GM12878 (cell line): ENCODE results near the gene ARRB2. TPM values are rescaled to one million over a fixed set of nuclear protein-coding genes. Genes with fewer than 3 reads are reported as not detected.
A peak's percentile ranks its signal among the peaks of the same experiment; 100 is the strongest.

Experiments used
- ATF7 ChIP-seq: fragments of 450-650 bp; IDR thresholded peaks from 2 replicates; pipeline ENCODE4 v1.6.1; 2016; ENCODE audit warnings: low read depth, mild to moderate bottlenecking
- GABPA ChIP-seq: IDR thresholded peaks from 2 replicates; pipeline ENCODE4 v1.6.1; 2014; ENCODE audit warnings: antibody characterized with exemption, low read depth, mild to moderate bottlenecking, inconsistent platforms
- IRF4 ChIP-seq: IDR thresholded peaks from 2 replicates; pipeline ENCODE4 v1.6.1; 2011; ENCODE audit warnings: low read depth, low read length
- RUNX3 ChIP-seq: IDR thresholded peaks from 2 replicates; pipeline ENCODE4 v1.6.1; 2012; ENCODE audit warnings: low read length, inconsistent platforms
- polyA plus RNA-seq, 11 experiments: library from polyadenylated mRNA; depleted of rRNA in 4 of 11; unstranded in 6 of 11; stranded (reverse) in 5 of 11; fragments of >200 nt; fragmentation: Nextera tagmentation in 4 of 11; fragmentation: Illumina TruSeq in 1 of 11; extraction: Ambion mirVana in 4 of 11; extraction: Trizol in 1 of 11; gene quantifications; 1 replicate in 1 of 11; 2 replicates in 10 of 11; pipeline versions ENCODE4 v1.2.1 to v1.2.3, GENCODE V29; 2011 to 2016; ENCODE audit warnings: inconsistent platforms in 2 of 11, missing spikeins in 2 of 11, low read depth in 1 of 11
- total RNA-seq, 4 experiments: library from RNA; depleted of rRNA in 3 of 4; stranded (reverse); fragments of >200 nt in 3 of 4; fragmentation: Illumina TruSeq in 1 of 4; extraction: Trizol in 1 of 4; gene quantifications; 2 replicates each; pipeline versions ENCODE4 v1.2.1 to v1.2.3, GENCODE V29; 2013 to 2021
- TF ChIP-seq, protein P1 (sequence below): fragments of 450-650 bp; IDR thresholded peaks from 2 replicates; pipeline ENCODE4 v1.6.1; 2016; ENCODE audit warnings: mild to moderate bottlenecking, moderate library complexity, borderline replicate concordance
- TF ChIP-seq, protein P2 (sequence below): IDR thresholded peaks from 2 replicates; pipeline ENCODE4 v1.6.1; 2012; ENCODE audit warnings: mild to moderate bottlenecking, low read depth, low read length
- TF ChIP-seq, protein P3 (sequence below): fragments of 450-650 bp; IDR thresholded peaks from 2 replicates; pipeline ENCODE4 v1.6.1; 2017; ENCODE audit warnings: mild to moderate bottlenecking, moderate library complexity
- TF ChIP-seq, protein P4 (sequence below): fragments of 450-650 bp; IDR thresholded peaks from 2 replicates; pipeline ENCODE4 v1.6.1; 2017; ENCODE audit warnings: low read depth, mild to moderate bottlenecking, moderate library complexity
- TF ChIP-seq, protein P5 (sequence below): IDR thresholded peaks from 2 replicates; pipeline ENCODE4 v1.6.1; 2012; ENCODE audit warnings: low read depth, low read length, improper control_type of control experiment
- TF ChIP-seq, protein P6 (sequence below): IDR thresholded peaks from 2 replicates; pipeline ENCODE4 v1.6.1; 2011; ENCODE audit warnings: mild to moderate bottlenecking, low read depth, low read length, moderate library complexity; ENCODE audit not compliant: insufficient replicate concordance
- TF ChIP-seq, protein P7 (sequence below): IDR thresholded peaks from 2 replicates; pipeline ENCODE4 v1.6.1; 2012; ENCODE audit warnings: low read depth, low read length, improper control_type of control experiment

ARRB2 gene
- total and polyA plus RNA-seq, 10 of the 15 experiments (the other 5 are each of a cell fraction or from before 2014, with no cell fraction given) = 6.5 to 75.2 (median 43.1) TPM

DNA sequence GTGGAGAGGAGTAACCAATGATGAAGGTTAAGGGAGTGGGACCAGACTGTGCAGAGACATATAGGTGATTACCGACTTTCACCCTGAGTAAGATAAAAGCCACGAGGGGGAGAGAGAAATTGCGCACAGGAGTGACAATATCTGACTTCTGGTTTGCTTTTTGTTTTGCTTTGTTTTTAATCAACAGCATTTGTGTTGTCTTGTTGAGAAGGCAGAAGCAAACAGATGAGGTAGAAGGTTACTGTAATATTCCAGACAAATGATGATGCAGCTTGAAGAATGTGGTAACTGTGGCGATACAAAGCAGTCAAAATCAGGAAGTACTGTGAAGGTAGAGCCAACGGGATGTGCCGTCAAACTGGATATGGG lies 14.0 kb upstream of the ARRB2 start (continued):
- TF ChIP-seq, protein P1, sequence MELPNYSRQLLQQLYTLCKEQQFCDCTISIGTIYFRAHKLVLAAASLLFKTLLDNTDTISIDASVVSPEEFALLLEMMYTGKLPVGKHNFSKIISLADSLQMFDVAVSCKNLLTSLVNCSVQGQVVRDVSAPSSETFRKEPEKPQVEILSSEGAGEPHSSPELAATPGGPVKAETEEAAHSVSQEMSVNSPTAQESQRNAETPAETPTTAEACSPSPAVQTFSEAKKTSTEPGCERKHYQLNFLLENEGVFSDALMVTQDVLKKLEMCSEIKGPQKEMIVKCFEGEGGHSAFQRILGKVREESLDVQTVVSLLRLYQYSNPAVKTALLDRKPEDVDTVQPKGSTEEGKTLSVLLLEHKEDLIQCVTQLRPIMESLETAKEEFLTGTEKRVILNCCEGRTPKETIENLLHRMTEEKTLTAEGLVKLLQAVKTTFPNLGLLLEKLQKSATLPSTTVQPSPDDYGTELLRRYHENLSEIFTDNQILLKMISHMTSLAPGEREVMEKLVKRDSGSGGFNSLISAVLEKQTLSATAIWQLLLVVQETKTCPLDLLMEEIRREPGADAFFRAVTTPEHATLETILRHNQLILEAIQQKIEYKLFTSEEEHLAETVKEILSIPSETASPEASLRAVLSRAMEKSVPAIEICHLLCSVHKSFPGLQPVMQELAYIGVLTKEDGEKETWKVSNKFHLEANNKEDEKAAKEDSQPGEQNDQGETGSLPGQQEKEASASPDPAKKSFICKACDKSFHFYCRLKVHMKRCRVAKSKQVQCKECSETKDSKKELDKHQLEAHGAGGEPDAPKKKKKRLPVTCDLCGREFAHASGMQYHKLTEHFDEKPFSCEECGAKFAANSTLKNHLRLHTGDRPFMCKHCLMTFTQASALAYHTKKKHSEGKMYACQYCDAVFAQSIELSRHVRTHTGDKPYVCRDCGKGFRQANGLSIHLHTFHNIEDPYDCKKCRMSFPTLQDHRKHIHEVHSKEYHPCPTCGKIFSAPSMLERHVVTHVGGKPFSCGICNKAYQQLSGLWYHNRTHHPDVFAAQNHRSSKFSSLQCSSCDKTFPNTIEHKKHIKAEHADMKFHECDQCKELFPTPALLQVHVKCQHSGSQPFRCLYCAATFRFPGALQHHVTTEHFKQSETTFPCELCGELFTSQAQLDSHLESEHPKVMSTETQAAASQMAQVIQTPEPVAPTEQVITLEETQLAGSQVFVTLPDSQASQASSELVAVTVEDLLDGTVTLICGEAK = peak; percentile 51; the same call in 1 of the 2 replicates
- TF ChIP-seq ATF7 (peak; percentile 39), RUNX3 (peak; percentile 46; the same call in 1 of the 2 replicates), GABPA (peak; percentile 68; the same call in 1 of the 2 replicates), IRF4 (peak; percentile 38; the same call in 1 of the 2 replicates)
- TF ChIP-seq, protein P2, sequence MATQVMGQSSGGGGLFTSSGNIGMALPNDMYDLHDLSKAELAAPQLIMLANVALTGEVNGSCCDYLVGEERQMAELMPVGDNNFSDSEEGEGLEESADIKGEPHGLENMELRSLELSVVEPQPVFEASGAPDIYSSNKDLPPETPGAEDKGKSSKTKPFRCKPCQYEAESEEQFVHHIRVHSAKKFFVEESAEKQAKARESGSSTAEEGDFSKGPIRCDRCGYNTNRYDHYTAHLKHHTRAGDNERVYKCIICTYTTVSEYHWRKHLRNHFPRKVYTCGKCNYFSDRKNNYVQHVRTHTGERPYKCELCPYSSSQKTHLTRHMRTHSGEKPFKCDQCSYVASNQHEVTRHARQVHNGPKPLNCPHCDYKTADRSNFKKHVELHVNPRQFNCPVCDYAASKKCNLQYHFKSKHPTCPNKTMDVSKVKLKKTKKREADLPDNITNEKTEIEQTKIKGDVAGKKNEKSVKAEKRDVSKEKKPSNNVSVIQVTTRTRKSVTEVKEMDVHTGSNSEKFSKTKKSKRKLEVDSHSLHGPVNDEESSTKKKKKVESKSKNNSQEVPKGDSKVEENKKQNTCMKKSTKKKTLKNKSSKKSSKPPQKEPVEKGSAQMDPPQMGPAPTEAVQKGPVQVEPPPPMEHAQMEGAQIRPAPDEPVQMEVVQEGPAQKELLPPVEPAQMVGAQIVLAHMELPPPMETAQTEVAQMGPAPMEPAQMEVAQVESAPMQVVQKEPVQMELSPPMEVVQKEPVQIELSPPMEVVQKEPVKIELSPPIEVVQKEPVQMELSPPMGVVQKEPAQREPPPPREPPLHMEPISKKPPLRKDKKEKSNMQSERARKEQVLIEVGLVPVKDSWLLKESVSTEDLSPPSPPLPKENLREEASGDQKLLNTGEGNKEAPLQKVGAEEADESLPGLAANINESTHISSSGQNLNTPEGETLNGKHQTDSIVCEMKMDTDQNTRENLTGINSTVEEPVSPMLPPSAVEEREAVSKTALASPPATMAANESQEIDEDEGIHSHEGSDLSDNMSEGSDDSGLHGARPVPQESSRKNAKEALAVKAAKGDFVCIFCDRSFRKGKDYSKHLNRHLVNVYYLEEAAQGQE = no peak
- TF ChIP-seq, protein P3, sequence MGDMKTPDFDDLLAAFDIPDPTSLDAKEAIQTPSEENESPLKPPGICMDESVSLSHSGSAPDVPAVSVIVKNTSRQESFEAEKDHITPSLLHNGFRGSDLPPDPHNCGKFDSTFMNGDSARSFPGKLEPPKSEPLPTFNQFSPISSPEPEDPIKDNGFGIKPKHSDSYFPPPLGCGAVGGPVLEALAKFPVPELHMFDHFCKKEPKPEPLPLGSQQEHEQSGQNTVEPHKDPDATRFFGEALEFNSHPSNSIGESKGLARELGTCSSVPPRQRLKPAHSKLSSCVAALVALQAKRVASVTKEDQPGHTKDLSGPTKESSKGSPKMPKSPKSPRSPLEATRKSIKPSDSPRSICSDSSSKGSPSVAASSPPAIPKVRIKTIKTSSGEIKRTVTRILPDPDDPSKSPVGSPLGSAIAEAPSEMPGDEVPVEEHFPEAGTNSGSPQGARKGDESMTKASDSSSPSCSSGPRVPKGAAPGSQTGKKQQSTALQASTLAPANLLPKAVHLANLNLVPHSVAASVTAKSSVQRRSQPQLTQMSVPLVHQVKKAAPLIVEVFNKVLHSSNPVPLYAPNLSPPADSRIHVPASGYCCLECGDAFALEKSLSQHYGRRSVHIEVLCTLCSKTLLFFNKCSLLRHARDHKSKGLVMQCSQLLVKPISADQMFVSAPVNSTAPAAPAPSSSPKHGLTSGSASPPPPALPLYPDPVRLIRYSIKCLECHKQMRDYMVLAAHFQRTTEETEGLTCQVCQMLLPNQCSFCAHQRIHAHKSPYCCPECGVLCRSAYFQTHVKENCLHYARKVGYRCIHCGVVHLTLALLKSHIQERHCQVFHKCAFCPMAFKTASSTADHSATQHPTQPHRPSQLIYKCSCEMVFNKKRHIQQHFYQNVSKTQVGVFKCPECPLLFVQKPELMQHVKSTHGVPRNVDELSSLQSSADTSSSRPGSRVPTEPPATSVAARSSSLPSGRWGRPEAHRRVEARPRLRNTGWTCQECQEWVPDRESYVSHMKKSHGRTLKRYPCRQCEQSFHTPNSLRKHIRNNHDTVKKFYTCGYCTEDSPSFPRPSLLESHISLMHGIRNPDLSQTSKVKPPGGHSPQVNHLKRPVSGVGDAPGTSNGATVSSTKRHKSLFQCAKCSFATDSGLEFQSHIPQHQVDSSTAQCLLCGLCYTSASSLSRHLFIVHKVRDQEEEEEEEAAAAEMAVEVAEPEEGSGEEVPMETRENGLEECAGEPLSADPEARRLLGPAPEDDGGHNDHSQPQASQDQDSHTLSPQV = no peak
- TF ChIP-seq, protein P4, sequence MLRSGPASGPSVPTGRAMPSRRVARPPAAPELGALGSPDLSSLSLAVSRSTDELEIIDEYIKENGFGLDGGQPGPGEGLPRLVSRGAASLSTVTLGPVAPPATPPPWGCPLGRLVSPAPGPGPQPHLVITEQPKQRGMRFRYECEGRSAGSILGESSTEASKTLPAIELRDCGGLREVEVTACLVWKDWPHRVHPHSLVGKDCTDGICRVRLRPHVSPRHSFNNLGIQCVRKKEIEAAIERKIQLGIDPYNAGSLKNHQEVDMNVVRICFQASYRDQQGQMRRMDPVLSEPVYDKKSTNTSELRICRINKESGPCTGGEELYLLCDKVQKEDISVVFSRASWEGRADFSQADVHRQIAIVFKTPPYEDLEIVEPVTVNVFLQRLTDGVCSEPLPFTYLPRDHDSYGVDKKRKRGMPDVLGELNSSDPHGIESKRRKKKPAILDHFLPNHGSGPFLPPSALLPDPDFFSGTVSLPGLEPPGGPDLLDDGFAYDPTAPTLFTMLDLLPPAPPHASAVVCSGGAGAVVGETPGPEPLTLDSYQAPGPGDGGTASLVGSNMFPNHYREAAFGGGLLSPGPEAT = peak; percentile 29; the same call in 1 of the 2 replicates
- TF ChIP-seq, protein P5, sequence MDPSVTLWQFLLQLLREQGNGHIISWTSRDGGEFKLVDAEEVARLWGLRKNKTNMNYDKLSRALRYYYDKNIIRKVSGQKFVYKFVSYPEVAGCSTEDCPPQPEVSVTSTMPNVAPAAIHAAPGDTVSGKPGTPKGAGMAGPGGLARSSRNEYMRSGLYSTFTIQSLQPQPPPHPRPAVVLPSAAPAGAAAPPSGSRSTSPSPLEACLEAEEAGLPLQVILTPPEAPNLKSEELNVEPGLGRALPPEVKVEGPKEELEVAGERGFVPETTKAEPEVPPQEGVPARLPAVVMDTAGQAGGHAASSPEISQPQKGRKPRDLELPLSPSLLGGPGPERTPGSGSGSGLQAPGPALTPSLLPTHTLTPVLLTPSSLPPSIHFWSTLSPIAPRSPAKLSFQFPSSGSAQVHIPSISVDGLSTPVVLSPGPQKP = 0 out of 2 replicates have a peak, but pooled peaks have one; percentile 26
- TF ChIP-seq, protein P6, sequence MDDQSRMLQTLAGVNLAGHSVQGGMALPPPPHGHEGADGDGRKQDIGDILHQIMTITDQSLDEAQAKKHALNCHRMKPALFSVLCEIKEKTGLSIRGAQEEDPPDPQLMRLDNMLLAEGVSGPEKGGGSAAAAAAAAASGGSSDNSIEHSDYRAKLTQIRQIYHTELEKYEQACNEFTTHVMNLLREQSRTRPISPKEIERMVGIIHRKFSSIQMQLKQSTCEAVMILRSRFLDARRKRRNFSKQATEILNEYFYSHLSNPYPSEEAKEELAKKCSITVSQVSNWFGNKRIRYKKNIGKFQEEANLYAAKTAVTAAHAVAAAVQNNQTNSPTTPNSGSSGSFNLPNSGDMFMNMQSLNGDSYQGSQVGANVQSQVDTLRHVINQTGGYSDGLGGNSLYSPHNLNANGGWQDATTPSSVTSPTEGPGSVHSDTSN = no peak
- TF ChIP-seq, protein P7, sequence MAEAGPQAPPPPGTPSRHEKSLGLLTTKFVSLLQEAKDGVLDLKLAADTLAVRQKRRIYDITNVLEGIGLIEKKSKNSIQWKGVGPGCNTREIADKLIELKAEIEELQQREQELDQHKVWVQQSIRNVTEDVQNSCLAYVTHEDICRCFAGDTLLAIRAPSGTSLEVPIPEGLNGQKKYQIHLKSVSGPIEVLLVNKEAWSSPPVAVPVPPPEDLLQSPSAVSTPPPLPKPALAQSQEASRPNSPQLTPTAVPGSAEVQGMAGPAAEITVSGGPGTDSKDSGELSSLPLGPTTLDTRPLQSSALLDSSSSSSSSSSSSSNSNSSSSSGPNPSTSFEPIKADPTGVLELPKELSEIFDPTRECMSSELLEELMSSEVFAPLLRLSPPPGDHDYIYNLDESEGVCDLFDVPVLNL = no peak
